Fibroblast of villous mesenchyme (primary cell): ENCODE data around the gene CNOT9. TPM values are rescaled to one million over a fixed set of nuclear protein-coding genes. Genes with fewer than 3 reads are reported as not detected.

Experiments used
- DNase-seq: peaks from one replicate; pipeline ENCODE4 v3.0.0-alpha.2; 2010; ENCODE audit warnings: low read depth
- H3K4me3 ChIP-seq: 2 replicates; pipeline ENCODE4 v1.5.1; 2011; ENCODE audit warnings: low read depth, mild to moderate bottlenecking, low read length
- small RNA-seq: library from RNA; depleted of rRNA; stranded (forward); fragments of <200 nt; gene quantifications from one replicate; pipeline ENCODE3, GENCODE V24; 2012
- total RNA-seq: library from RNA; depleted of rRNA; stranded (reverse); fragments of >200 nt; gene quantifications from 2 replicates; pipeline ENCODE4 v1.2.3, GENCODE V29; 2012
- TF ChIP-seq, protein P1 (sequence below): IDR thresholded peaks from 2 replicates; pipeline ENCODE4 v1.5.1; 2012; ENCODE audit warnings: low read depth, mild to moderate bottlenecking, low read length; ENCODE audit not compliant: insufficient read depth

Gene CNOT9
- total RNA-seq, 1 donor: 86.8 TPM

- H3K4me3 ChIP-seq: no peak overlapping the region
- no peak for DNase-seq
- TF ChIP-seq, protein P1, sequence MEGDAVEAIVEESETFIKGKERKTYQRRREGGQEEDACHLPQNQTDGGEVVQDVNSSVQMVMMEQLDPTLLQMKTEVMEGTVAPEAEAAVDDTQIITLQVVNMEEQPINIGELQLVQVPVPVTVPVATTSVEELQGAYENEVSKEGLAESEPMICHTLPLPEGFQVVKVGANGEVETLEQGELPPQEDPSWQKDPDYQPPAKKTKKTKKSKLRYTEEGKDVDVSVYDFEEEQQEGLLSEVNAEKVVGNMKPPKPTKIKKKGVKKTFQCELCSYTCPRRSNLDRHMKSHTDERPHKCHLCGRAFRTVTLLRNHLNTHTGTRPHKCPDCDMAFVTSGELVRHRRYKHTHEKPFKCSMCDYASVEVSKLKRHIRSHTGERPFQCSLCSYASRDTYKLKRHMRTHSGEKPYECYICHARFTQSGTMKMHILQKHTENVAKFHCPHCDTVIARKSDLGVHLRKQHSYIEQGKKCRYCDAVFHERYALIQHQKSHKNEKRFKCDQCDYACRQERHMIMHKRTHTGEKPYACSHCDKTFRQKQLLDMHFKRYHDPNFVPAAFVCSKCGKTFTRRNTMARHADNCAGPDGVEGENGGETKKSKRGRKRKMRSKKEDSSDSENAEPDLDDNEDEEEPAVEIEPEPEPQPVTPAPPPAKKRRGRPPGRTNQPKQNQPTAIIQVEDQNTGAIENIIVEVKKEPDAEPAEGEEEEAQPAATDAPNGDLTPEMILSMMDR: no peak
These were observed 75.2 kb downstream of the CNOT9 start for GRCh38 chr2:218643751-218644310.

DNA sequence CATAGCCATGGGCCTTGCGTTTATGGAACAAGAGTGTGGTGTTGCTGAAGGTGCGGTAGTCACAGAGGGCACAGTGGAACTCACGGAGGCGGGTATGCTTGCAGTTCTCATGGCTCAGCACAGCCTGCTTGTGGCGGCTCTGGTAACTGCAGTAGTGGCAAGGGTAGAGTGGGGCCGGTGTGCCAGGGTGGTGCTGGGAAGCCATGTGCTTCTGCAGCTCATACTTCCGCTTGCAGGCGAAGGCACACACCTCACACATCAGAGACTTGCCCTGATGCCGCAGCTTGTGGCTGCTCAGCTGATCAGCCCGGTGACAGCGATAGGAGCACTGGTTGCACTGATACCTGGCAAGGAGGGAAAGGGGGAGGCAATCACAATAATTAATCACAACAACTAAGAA lies 76.1 kb downstream of the CNOT9 start:
- H3K4me3 ChIP-seq: no peak overlapping the region
- no peak for DNase-seq
- TF ChIP-seq, protein P1: no peak

DNA sequence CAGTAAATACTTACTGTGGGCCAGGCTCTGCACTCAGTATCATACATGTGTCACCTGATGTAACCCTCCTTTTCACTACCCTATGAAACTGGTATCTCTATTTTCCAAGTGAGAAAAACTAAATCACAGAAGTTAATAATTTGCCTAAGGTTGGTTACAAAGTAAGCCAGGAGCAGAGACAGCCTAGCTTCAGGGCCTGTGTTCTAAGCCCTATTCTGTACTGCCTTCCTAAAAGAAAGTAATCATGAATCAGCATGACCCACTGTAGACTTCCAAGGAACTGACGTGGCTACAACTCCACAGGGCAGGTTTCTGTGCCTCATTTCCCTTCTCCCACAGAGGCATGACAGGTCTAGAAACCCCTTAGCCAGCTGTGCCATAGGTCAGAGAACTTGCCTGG lies 76.5 kb downstream of the CNOT9 start:
- TF ChIP-seq, protein P1: no peak
- no peak for DNase-seq

More for the DNA sequence above, 76.5 kb downstream of the CNOT9 start:
- H3K4me3 ChIP-seq: no peak overlapping the region

Small RNA genes within 50 kb of the gene (small RNA-seq; reads per million reads assigned to genes)
- not detected for gene RNU6-136P

Other genes with a start within 250 kb of the CNOT9 start
- 0.43 TPM in 1 of 2 replicates, not detected in the other for gene CATIP, start 212.0 kb upstream of the CNOT9 start, total RNA-seq
- gene SLC11A1, start 186.6 kb upstream of the CNOT9 start, total RNA-seq: under 0.01 and 0.43 TPM in 2 replicates
- 63.5 and 66.9 TPM in 2 replicates for gene CTDSP1, start 169.0 kb upstream of the CNOT9 start, total RNA-seq
- gene VIL1, start 149.7 kb upstream of the CNOT9 start, total RNA-seq: under 0.01 TPM in 1 of 2 replicates, not detected in the other
- 18.0 and 21.2 TPM in 2 replicates for gene USP37, start 488 bp upstream of the CNOT9 start, total RNA-seq
- 0.97 and 2.2 TPM in 2 replicates for gene PLCD4, start 39.1 kb downstream of the CNOT9 start, total RNA-seq
- 14.7 and 14.8 TPM in 2 replicates for gene ZNF142, start 90.8 kb downstream of the CNOT9 start, total RNA-seq
- gene BCS1L, start 90.8 kb downstream of the CNOT9 start, total RNA-seq: 28.9 and 29.3 TPM in 2 replicates
- gene RNF25, start 103.2 kb downstream of the CNOT9 start, total RNA-seq: 37.4 and 38.4 TPM in 2 replicates
- 23.7 and 23.8 TPM in 2 replicates for gene STK36, start 103.2 kb downstream of the CNOT9 start, total RNA-seq
- 12.6 and 19.9 TPM in 2 replicates for gene TTLL4, start 142.0 kb downstream of the CNOT9 start, total RNA-seq
- gene CYP27A1, start 213.3 kb downstream of the CNOT9 start, total RNA-seq: 4.7 and 16.1 TPM in 2 replicates